ENCODE measurements around the gene ATF6B.
"Not testable (repeated sequence)": the region's sequence is repeated elsewhere in the genome, so short reads cannot be mapped to it uniquely, and the experiment has no call there.

ATF6B gene

DNA sequence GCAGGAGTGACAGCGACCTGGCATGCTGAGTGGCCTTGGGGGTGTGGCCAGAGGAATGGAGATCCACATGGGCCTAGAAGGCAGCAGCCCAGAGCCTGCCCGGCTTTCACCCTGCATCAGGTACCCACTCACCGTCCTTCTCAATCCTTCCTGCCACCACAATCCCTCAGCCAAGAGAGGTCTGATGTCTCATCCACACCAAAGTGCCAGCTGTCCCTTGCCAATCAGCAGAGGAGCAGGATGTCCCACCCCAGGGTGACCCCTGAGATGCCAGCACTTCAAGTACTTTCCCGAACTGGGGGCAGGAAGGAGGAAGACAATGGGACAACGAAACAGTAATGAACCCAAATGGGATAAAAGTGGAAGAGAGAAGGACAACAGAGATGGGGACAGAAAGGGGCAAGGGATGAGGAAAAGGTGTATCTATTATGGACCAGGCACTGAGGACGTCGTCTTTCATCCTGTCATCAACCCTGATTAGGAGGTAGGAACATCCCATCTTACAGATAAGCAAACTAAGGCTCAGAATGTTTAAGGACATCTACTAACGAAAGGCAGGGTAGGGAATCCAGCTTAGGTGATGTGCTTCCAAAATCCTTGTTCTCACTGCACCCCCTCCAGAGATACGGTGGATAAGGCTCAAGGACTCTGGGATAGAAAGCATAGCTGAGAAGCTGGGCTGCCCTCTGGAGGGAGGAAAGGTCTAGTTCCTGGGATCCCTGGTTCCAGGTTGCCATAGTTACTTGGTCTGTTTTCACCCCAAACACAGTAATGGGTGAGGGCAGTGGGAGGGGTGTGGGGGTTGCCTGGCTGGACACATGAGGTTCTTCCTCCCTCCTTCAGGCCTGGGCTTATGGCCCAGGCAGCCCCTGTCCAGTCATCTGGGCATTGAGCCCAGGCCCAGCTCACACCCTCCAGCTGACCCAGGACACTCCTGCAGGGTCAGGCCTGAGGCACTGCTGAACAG lies 14.4 kb downstream of the ATF6B start:
- Mint-ChIP-seq H3K4me3 (no peak overlapping the region), H3K27ac (no peak overlapping the region), H3K9me3 (no peaks in the 10 kb centered on the region), H3K36me3 (peaks cover 29% of the 10 kb centered on the region), H3K27me3 (peaks cover 16% of the 10 kb centered on the region), H3K4me1 (no peaks in the 10 kb centered on the region)
- CTCF ChIA-PET: interaction anchor here (1.9 kb wide), 1 partner anchor 11 kb away, joined by 5 read pairs; no protein-coding TSS in a partner anchor
- DNase-seq: no peak

DNA sequence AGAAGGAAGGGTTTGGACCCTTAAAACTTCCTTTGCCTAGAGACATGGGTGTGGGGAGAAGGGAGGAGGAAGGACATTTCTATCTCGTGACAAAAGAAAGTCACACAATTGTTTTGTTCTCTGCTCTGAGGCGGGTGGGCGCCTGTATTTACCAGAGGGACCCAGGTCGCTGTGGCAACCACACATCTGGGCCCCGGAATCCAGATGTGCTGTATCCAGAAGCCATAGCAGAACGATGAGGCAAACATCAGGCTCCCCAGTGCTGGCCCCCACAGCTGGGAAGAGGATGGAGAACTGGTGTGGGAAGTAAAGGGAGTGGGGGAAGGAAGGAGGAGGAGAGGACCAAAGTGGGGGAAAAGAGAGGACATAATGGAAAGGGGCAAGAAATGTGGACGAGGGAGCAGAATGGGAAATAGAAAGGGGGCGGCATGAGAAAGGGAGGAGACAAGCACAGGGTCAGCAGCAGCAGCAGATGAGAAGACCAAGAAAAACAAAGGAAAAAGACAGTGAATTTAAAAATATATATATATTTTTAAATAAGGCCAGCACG lies 15.5 kb downstream of the ATF6B start:
- no peak overlapping the region for H3K27ac Mint-ChIP-seq
- no peak overlapping the region for H3K4me3 Mint-ChIP-seq
- DNase-seq: no peak
- no peaks in the 10 kb centered on the region for H3K9me3 Mint-ChIP-seq
- CTCF ChIA-PET: no interaction called here
- peaks cover 28% of the 10 kb centered on the region for H3K27me3 Mint-ChIP-seq
- H3K4me1 Mint-ChIP-seq: no peaks in the 10 kb centered on the region
- peaks cover 21% of the 10 kb centered on the region for H3K36me3 Mint-ChIP-seq

DNA sequence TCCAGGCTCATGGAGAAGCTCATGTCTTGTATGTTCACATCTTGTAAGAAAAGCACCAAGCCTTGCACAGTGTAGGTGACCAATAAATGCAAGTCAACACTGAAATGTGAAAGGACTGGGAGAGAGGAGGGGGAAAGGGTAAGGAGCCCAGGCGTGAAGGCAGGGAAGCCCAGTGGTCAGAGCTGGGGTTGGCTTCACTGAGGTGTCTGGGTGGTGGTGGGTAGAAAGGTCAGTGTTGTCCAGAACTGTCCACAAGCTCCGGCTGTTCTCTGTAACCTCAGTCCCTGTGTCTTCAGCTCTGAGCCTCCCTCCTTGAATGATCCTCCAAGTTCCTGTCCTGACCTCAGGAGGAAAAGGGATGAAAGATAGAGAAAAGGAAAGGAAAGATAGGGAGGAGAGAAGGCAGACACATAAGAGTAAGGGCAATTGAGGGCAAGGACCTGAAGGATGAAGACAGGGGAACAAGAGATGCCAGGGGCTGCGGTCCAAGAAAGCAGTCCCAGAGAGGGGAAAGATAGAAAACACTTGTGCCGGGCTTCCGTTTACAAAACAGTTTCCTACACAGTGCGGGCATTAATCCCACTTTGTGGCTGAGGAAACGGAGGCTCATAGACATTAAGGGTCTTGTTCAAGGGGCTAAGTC lies 16.5 kb downstream of the ATF6B start:
- peaks cover 35% of the 10 kb centered on the region for H3K27me3 Mint-ChIP-seq
- H3K4me1 Mint-ChIP-seq: no peaks in the 10 kb centered on the region
- peaks cover 17% of the 10 kb centered on the region for H3K36me3 Mint-ChIP-seq
- DNase-seq: no peak
- H3K9me3 Mint-ChIP-seq: no peaks in the 10 kb centered on the region
- no peak overlapping the region for H3K27ac Mint-ChIP-seq
- CTCF ChIA-PET: interaction anchor here (0.7 to 1.1 kb wide), 2 partner anchors 7 to 34 kb away, joined by 3 read pairs; no protein-coding TSS in a partner anchor
- no peak overlapping the region for H3K4me3 Mint-ChIP-seq

DNA sequence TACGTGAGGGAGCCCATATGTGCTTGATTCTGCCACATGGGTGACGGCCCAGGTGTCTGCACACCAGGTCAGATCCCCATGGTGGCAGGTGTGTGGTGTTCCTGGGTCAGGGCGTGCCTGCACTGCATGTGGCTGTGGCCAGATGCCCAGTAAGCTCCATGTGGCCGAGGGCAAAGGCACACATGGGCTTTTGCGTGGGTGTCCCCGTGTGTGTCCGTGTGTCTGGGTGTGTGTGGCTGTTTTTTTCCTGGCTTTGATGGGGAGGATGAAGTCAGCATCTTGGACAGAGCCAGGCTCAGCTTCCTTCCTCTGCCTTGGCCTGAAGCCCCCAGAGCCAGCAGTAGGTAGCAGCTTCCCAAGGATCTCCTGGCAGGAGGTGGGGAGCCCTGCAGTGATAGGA lies 17.4 kb downstream of the ATF6B start:
- peaks cover 11% of the 10 kb centered on the region for H3K36me3 Mint-ChIP-seq
- H3K9me3 Mint-ChIP-seq: no peaks in the 10 kb centered on the region
- no peaks in the 10 kb centered on the region for H3K4me1 Mint-ChIP-seq
- CTCF ChIA-PET: interaction anchor here (1.1 kb wide), 1 partner anchor 8 kb away, joined by 3 read pairs; no protein-coding TSS in a partner anchor
- peaks cover 41% of the 10 kb centered on the region for H3K27me3 Mint-ChIP-seq
- no peak overlapping the region for H3K27ac Mint-ChIP-seq
- H3K4me3 Mint-ChIP-seq: no peak overlapping the region
- DNase-seq: no peak

DNA sequence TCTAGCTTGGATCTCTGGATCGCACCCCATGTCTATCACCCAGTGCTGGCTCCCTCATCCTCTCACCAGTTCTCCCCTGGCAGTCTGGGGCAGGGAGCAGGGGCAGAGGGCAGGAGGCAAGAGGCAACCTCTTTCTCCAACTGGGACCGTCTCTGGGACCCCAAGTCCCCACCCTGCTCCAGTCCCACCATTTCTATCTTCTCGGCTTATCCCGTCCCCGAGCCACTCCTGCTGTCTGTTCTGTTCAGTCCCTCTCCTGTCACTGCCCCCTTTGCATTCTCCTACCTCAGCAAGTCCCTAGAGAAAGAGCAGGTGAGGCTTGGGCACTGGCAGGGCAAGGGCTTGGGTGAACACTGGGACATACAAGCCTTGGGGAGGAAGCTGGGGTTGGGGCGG lies 18.3 kb downstream of the ATF6B start:
- Mint-ChIP-seq H3K27me3 (peaks cover 41% of the 10 kb centered on the region), H3K27ac (no peak overlapping the region), H3K4me3 (no peak overlapping the region), H3K9me3 (no peaks in the 10 kb centered on the region), H3K36me3 (peaks cover 6% of the 10 kb centered on the region), H3K4me1 (no peaks in the 10 kb centered on the region)
- no peak for DNase-seq
- CTCF ChIA-PET: interaction anchor here (0.9 kb wide), 1 partner anchor 9 kb away, joined by 3 read pairs; no protein-coding TSS in a partner anchor

DNA sequence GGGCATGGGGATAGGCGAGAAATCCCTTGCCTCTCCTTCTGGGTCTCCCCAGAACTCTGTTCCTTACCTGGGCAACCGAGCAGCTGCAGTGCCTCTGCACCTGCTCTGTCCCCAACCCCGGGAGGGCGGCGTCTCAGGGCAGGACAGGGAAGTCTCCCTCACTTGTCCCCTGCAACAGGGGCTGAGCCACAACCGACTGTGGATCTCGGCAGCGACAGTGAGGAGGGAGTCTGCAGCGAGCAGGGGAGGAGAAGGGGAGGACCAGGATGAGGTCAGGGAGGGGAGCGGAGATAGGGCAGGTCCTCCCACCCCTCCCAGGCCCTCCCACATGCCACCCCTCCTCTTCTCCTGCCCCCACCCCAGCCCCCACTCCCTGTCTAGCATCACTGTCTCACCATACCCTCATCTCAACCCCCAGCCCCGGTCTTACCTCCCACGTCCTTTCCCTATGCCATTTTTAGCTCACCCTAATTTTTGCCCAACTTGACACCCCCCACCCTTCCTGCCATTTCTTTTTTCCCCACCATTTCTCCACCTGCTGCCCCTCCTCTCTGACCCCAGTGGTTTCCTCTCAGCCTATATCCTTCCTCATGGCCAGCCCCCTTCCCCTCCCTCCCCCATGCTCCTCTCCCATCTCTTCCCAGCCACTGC lies 18.8 kb downstream of the ATF6B start, which contains the start of gene TNXB:
Gene TNXB, minus strand, starts transcription at position 225 of the 651 bp plus-strand sequence. CDS start 11,140 bp downstream, outside the sequence.
- CTCF ChIA-PET: interaction anchor here (0.9 kb wide), 1 partner anchor 10 kb away, joined by 3 read pairs; no protein-coding TSS in a partner anchor
- DNase-seq: no peak
- Mint-ChIP-seq H3K4me3 (no peak within 1 kb of the TSS), H3K36me3 (peaks cover 4% of the 10 kb centered on the region), H3K27me3 (peaks cover 45% of the 10 kb centered on the region), H3K4me1 (no peaks in the 10 kb centered on the region), H3K27ac (no peak within 1 kb of the TSS), H3K9me3 (no peaks in the 10 kb centered on the region)

DNA sequence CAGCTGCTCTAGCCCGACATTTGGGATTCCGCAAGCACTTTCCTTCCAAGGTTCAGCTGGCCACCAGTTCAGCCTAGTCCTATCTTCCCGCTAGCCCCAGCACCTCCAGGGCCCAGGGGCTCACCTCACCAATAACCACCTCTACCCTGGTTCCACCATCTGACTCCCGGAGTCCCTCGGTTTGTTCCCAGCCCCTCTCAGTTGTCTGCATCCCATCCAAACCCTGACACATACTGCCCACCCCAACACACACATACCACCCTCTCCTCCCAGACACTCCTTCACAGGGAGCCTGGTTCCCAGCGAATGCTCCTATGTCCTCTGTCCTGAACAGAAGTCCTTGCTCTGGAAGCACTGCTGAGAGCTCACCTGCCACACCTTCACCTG lies 19.3 kb downstream of the ATF6B start:
- CTCF ChIA-PET: no interaction called here
- DNase-seq: no peak
- Mint-ChIP-seq H3K4me1 (no peaks in the 10 kb centered on the region), H3K27me3 (peaks cover 47% of the 10 kb centered on the region), H3K36me3 (peaks cover 4% of the 10 kb centered on the region), H3K4me3 (no peak overlapping the region), H3K27ac (no peak overlapping the region), H3K9me3 (no peaks in the 10 kb centered on the region)

DNA sequence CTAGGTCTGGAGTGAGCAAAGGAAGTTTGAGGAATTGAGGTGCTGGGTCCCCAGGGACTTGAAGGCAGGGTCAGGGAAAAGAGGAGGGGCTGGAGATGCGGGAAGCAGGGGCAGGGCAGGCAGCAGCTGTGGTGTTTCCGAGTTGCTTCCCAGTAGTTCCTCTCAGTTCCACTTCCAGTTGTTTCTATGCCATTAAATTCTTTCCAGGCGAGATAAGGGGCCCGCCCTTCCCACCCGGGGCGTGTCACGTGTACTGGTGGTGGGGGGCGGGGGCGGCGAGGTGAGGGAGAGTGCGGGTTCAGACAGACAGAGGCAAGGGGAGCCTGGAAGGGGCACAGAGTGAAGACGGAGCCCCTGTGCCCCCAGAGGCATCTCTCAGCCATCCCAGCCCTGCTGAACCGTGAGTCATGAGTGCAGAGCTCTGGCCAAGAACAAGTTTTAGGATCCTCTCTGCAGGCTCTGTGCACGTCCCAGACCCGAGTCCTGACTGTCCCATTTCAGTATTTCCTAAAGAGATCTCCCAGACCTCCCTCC lies 19.9 kb downstream of the ATF6B start:
- CTCF ChIA-PET: no interaction called here
- no peak for DNase-seq
- Mint-ChIP-seq H3K36me3 (no peaks in the 10 kb centered on the region), H3K27ac (no peak overlapping the region), H3K4me1 (no peaks in the 10 kb centered on the region), H3K4me3 (no peak overlapping the region), H3K9me3 (no peaks in the 10 kb centered on the region), H3K27me3 (peaks cover 47% of the 10 kb centered on the region)

DNA sequence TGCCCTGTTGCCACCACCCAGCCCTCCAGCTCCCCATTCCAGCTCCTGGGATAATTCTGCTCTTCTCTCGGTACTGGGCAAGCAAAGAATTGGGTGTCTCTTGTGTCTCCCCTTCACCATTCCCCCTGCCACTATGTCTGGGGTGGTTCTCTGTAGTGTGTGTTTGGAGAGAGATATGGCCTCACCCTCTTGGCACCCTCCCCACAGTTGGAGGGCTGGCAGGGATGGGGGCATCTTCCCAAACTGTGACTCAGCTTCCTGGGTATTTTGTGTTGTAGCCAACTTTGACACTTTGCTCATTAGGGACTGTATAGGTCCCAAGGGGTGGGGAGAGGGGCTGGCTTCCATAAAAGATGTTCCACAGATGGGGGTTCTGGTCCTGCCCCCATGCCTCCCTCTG lies 20.6 kb downstream of the ATF6B start:
- peaks cover 47% of the 10 kb centered on the region for H3K27me3 Mint-ChIP-seq
- no peaks in the 10 kb centered on the region for H3K9me3 Mint-ChIP-seq
- H3K27ac Mint-ChIP-seq: no peak overlapping the region
- no peaks in the 10 kb centered on the region for H3K36me3 Mint-ChIP-seq
- CTCF ChIA-PET: interaction anchor here (0.6 kb wide), 1 partner anchor 11 kb away, joined by 3 read pairs; no protein-coding TSS in a partner anchor
- DNase-seq: no peak
- no peaks in the 10 kb centered on the region for H3K4me1 Mint-ChIP-seq
- H3K4me3 Mint-ChIP-seq: no peak overlapping the region

DNA sequence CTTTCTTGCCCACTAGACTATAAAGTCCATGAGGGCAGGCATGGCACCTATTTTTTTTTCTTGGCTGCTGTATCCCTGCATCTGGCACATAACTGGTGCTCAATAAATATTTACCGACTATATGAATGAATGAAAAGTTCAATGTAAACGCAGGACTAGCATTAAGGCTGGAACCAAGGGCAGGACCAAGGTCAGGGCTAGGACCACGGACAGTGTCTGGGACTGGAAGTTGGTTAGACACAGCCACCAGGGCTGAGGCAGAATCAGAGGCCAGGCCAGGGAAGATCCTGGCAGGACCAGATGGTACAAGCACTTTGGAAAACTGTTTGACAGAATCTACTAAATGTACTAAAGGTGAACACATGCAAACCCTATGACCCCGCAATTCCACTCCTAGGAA lies 22.6 kb downstream of the ATF6B start:
- Mint-ChIP-seq H3K4me1 (no peaks in the 10 kb centered on the region), H3K27ac (no peak overlapping the region), H3K4me3 (no peak overlapping the region), H3K9me3 (no peaks in the 10 kb centered on the region), H3K36me3 (no peaks in the 10 kb centered on the region), H3K27me3 (peaks cover 50% of the 10 kb centered on the region)
- DNase-seq: no peak
- CTCF ChIA-PET: no interaction called here

DNA sequence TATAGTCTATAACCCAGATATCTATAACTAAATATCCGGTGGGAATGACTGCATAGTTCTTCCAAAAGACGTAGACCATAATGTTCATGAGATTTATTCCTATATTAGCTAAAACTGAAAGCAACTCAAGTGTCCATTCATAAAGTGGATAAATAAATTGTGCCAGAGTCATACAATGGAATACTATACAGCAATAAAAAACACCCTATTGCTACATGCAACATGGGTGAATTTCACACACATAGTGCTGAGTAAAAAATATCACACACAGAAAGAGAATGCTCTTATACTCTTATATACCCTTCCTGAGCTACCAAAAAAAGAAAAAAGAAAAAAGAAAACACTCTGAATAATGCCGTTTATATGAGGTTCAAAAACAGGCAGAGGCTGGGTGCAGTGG lies 25.8 kb downstream of the ATF6B start:
- no peak overlapping the region for H3K27ac Mint-ChIP-seq
- H3K9me3 Mint-ChIP-seq: no peaks in the 10 kb centered on the region
- H3K4me3 Mint-ChIP-seq: no peak overlapping the region
- CTCF ChIA-PET: no interaction called here
- peaks cover 49% of the 10 kb centered on the region for H3K27me3 Mint-ChIP-seq
- no peaks in the 10 kb centered on the region for H3K36me3 Mint-ChIP-seq
- no peak for DNase-seq
- no peaks in the 10 kb centered on the region for H3K4me1 Mint-ChIP-seq

DNA sequence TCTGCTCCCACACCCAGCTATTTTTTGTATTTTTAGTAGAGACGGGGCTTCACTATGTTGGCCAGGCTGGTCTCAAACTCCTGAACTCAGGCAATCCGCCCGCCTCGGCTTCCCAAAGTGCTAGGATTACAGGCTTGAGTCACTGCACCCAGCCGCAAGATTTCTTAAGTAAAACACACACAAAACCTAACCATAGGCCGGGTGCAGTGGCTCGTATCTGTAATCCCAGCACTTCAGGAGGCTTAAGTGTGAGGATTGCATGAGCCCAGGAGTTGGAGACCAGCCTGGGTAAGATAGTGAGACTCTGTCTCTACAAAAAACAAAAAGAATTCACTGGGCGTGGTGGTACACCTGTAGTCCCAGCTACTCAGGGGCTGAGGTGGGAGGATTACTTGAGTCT lies 27.8 kb downstream of the ATF6B start:
- H3K27ac Mint-ChIP-seq, H3K4me3 Mint-ChIP-seq, H3K9me3 Mint-ChIP-seq, H3K36me3 Mint-ChIP-seq, DNase-seq, CTCF ChIA-PET, H3K4me1 Mint-ChIP-seq: not testable (repeated sequence)
- peaks cover 59% of the 10 kb centered on the region for H3K27me3 Mint-ChIP-seq

DNA sequence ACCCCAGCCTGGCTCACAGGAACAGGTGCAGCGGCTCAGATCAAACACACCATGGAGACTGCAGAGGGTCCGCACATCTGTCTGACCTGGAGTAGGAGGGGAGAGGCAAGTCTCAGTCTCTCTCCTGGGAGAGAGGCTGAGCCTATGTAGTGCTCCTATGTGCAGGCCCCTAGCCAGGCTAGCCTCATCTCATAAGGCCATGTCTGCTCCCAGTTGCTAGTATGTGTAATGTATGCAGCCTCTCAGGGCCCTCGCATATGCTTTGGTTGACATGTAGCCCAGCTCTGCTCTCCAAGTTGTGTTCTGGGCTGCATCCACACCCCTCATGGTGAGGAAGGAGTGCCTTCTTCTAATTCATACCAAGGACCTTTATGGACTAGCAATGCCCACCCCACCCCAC lies 30.7 kb downstream of the ATF6B start:
- H3K9me3 Mint-ChIP-seq: no peaks in the 10 kb centered on the region
- no peak overlapping the region for H3K27ac Mint-ChIP-seq
- no peak overlapping the region for H3K4me3 Mint-ChIP-seq
- no peak for DNase-seq
- no peaks in the 10 kb centered on the region for H3K4me1 Mint-ChIP-seq
- H3K27me3 Mint-ChIP-seq: peaks cover 79% of the 10 kb centered on the region
- CTCF ChIA-PET: no interaction called here
- H3K36me3 Mint-ChIP-seq: no peaks in the 10 kb centered on the region
